ENCODE data around the gene ZDHHC14.

- TF ChIP-seq CTCF (IDR thresholded peaks at IDR 0.05) (no peak), EP300 (IDR thresholded peaks at IDR 0.05) (no peak), POLR2A (IDR thresholded peaks at IDR 0.05) (no peak)
These were observed 102.8 kb downstream of the ZDHHC14 start for GRCh38 chr6:157483770-157484169.
